CD4-positive, alpha-beta T cell (primary cell): ENCODE data around the gene CCNJL. TPM values are rescaled to one million over a fixed set of nuclear protein-coding genes. Genes with fewer than 3 reads are reported as not detected.

ENCODE experiments used
- ATAC-seq: fragments of 200-7000 bp; cut with Tn5 transposase; one replicate; pipeline ENCODE4 v1.10.0; 2022; ENCODE audit warnings: mild to moderate bottlenecking; ENCODE audit not compliant: poor library complexity
- CTCF ChIA-PET: fragments of 350-600 bp; sonication (Branson Sonifier 250); formaldehyde crosslinking; loops from one replicate; lab custom pipeline; 2021; ENCODE audit warnings: antibody characterized with exemption, inconsistent platforms; lab: Charles Lee
- POLR2A ChIA-PET: fragments of 350-600 bp; sonication (Branson Sonifier 250); formaldehyde crosslinking; loops from one replicate; lab custom pipeline; 2021; ENCODE audit warnings: antibody characterized with exemption, inconsistent platforms; lab: Charles Lee
- DNase-seq, 14 experiments: peaks; one replicate each; pipeline ENCODE4 v3.0.0-alpha.2; 2013 to 2020; ENCODE audit warnings: mixed read lengths in 2 of 14
- H3K27ac ChIP-seq, 2 donors: one replicate each; pipeline versions ENCODE4 v1.5.1 to v1.7.0; 2013; ENCODE audit warnings: low read length in 2 of 2, low read depth in 1 of 2, mild to moderate bottlenecking in 1 of 2
- H3K27me3 ChIP-seq, 2 experiments: 1 replicate in 1 of 2; 2 replicates in 1 of 2; pipeline versions ENCODE4 v1.6.1 to v1.7.0; 2013; ENCODE audit warnings: low read length in 2 of 2, control low read depth in 1 of 2, mild to moderate bottlenecking in 1 of 2, moderate library complexity in 1 of 2; ENCODE audit not compliant: insufficient read depth in 2 of 2, control insufficient read depth in 1 of 2
- H3K36me3 ChIP-seq: one replicate; pipeline ENCODE4 v1.6.1; 2013; ENCODE audit warnings: low read length, control low read depth; ENCODE audit not compliant: insufficient read depth
- H3K4me1 ChIP-seq: one replicate; pipeline ENCODE4 v1.6.1; 2013; ENCODE audit warnings: low read length, control low read depth; ENCODE audit not compliant: insufficient read depth
- H3K4me3 ChIP-seq: one replicate; pipeline ENCODE4 v1.5.1; 2013; ENCODE audit warnings: mild to moderate bottlenecking, low read length, moderate library complexity
- H3K9me3 ChIP-seq, 2 experiments: 1 replicate in 1 of 2; 2 replicates in 1 of 2; pipeline versions ENCODE4 v1.6.1 to v1.7.0; 2013; ENCODE audit warnings: low read length in 2 of 2, mild to moderate bottlenecking in 2 of 2, control low read depth in 1 of 2, moderate library complexity in 1 of 2; ENCODE audit not compliant: control insufficient read depth in 1 of 2, insufficient read depth in 1 of 2
- H3K27ac Mint-ChIP-seq: one replicate; pipeline ENCODE4 v1.8.0; 2020; ENCODE audit warnings: mixed read lengths
- H3K27me3 Mint-ChIP-seq: one replicate; pipeline ENCODE4 v1.8.0; 2021; ENCODE audit warnings: mixed read lengths
- H3K36me3 Mint-ChIP-seq: one replicate; pipeline ENCODE4 v1.8.0; 2021; ENCODE audit warnings: low read depth, mixed read lengths
- H3K4me1 Mint-ChIP-seq: one replicate; pipeline ENCODE4 v1.8.0; 2021; ENCODE audit warnings: low read depth, mixed read lengths
- H3K4me3 Mint-ChIP-seq: one replicate; pipeline ENCODE4 v1.8.0; 2020; ENCODE audit warnings: mild to moderate bottlenecking, mixed read lengths
- H3K9me3 Mint-ChIP-seq: one replicate; pipeline ENCODE4 v1.8.0; 2020; ENCODE audit warnings: mixed read lengths
- CTCF ChIP-seq: fragments of 200-600 bp; IDR thresholded peaks from one replicate; pipeline ENCODE4 v1.8.0; 2022; ENCODE audit warnings: antibody characterized with exemption, mild to moderate bottlenecking
- intact Hi-C, 2 experiments: fragments of 100-400 bp; cut with DNase I in 1 of 2; cut with micrococcal nuclease in 1 of 2; formaldehyde crosslinking; loops; one replicate each; pipeline versions ENCODE4 v1.15.1 to v1.9.0; 2023 to 2025; cut with DNase I, micrococcal nuclease
- total RNA-seq, 174 experiments: library from RNA in 2 of 174; stranded (reverse) in 2 of 174; gene quantifications; one replicate each; pipeline ENCODE4 v1.2.3 and lab custom pipeline; 2021 to 2026

Gene CCNJL
- total RNA-seq, 2 experiments from 2014 or later = not detected

DNA sequence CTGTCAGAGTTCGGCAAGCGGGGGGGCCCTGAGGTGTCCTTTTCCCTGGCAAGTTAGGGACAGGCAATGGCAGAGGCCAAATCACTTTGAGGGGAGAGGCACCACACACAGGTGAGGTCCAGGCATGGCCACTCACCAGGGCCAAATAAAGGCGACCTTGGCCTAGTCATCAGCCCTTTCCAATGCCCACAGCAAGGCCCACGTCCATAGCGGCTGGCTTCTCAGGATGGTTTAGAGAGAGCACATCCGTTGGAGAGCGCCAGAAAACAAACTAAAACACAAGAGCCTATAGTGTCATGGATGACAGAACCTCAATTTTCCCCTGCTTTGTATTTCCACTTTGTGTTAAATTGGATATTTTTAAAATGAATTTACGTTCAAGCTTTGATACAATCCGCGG, 7.0 kb downstream of the CCNJL start:
- Mint-ChIP-seq H3K27me3 (peaks cover 31% of the 10 kb centered on the region), H3K4me3 (no peak overlapping the region), H3K9me3 (no peaks in the 10 kb centered on the region), H3K36me3 (no peaks in the 10 kb centered on the region), H3K27ac (no peak overlapping the region), H3K4me1 (no peaks in the 10 kb centered on the region)
- ChIA-PET POLR2A (no interaction called here), CTCF (no interaction called here)
- Histone ChIP-seq H3K27me3 (peaks cover 8 to 13% of the 10 kb centered on the region in 2 experiments), H3K4me3 (no peak overlapping the region), H3K9me3 (no peaks in the 10 kb centered on the region), H3K36me3 (no peaks in the 10 kb centered on the region), H3K4me1 (no peaks in the 10 kb centered on the region), H3K27ac (no peak overlapping the region)
- no peak for ATAC-seq
- intact Hi-C loops = no loop called here
- no peak for TF ChIP-seq CTCF
- DNase-seq = no peak

DNA sequence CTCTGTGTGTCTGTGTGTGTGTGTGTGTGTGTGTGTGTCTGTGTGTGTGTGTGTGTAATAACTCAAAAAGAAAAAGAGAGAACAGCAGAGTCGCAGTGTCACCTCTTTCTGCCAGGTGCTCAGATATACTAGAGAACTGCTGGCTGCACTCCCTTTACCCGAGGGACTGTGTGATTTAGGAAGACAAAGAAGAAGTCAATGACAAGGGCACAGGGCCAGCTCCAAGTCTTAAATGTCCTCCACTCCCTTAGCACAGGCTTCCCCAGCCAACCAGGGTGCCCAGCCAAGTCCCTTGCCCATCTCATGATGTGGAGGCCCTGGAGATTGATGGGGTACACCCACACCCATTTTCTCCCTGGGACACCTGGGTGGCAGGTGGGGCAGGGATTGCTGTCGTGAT, 8.7 kb downstream of the CCNJL start:
- Mint-ChIP-seq H3K9me3 (no peaks in the 10 kb centered on the region), H3K27ac (no peak overlapping the region), H3K27me3 (peaks cover 15% of the 10 kb centered on the region), H3K36me3 (no peaks in the 10 kb centered on the region), H3K4me1 (no peaks in the 10 kb centered on the region), H3K4me3 (no peak overlapping the region)
- POLR2A ChIA-PET = no interaction called here
- no peak for DNase-seq
- Histone ChIP-seq H3K9me3 (no peaks in the 10 kb centered on the region), H3K27ac (no peak overlapping the region), H3K4me3 (no peak overlapping the region), H3K4me1 (no peaks in the 10 kb centered on the region), H3K27me3 (peaks cover 0 to 5% of the 10 kb centered on the region in 2 experiments), H3K36me3 (no peaks in the 10 kb centered on the region)
- intact Hi-C loops = no loop called here
- CTCF ChIA-PET = no interaction called here
- TF ChIP-seq CTCF = no peak
- no peak for ATAC-seq

DNA sequence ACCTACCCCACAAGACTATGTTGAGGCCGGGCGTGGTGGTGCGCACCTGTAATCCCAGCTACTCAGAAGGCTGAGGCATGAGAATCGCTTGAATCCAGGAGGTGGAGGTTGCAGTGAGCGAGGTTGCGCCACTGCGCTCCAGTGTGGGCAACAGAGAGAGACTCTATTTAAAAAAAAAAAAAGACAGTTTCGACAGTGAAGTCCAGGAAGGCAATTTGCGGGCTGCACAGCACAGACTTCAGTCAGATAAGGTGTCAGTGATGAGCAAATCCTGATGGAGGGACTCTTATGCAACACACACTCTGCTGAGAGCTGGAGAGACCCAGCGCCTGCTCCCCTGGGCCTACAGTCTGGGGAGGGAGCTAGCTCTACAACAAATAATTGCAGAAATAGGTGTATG, 14.2 kb downstream of the CCNJL start:
- Histone ChIP-seq H3K27me3 (no peaks in the 10 kb centered on the region), H3K27ac (no peak overlapping the region), H3K4me3 (no peak overlapping the region), H3K4me1 (no peaks in the 10 kb centered on the region), H3K36me3 (no peaks in the 10 kb centered on the region), H3K9me3 (no peaks in the 10 kb centered on the region)
- no peak for TF ChIP-seq CTCF
- intact Hi-C loops = no loop called here
- no peak overlapping the region for H3K4me3 Mint-ChIP-seq
- CTCF ChIA-PET = no interaction called here
- no peaks in the 10 kb centered on the region for H3K9me3 Mint-ChIP-seq
- no peaks in the 10 kb centered on the region for H3K27me3 Mint-ChIP-seq
- ATAC-seq (no peak), DNase-seq (no peak)
- H3K4me1 Mint-ChIP-seq = no peaks in the 10 kb centered on the region
- H3K27ac Mint-ChIP-seq = no peak overlapping the region
- no peaks in the 10 kb centered on the region for H3K36me3 Mint-ChIP-seq
- POLR2A ChIA-PET = no interaction called here
